ENCODE data around the gene PSAT1.

Gene PSAT1

DNA sequence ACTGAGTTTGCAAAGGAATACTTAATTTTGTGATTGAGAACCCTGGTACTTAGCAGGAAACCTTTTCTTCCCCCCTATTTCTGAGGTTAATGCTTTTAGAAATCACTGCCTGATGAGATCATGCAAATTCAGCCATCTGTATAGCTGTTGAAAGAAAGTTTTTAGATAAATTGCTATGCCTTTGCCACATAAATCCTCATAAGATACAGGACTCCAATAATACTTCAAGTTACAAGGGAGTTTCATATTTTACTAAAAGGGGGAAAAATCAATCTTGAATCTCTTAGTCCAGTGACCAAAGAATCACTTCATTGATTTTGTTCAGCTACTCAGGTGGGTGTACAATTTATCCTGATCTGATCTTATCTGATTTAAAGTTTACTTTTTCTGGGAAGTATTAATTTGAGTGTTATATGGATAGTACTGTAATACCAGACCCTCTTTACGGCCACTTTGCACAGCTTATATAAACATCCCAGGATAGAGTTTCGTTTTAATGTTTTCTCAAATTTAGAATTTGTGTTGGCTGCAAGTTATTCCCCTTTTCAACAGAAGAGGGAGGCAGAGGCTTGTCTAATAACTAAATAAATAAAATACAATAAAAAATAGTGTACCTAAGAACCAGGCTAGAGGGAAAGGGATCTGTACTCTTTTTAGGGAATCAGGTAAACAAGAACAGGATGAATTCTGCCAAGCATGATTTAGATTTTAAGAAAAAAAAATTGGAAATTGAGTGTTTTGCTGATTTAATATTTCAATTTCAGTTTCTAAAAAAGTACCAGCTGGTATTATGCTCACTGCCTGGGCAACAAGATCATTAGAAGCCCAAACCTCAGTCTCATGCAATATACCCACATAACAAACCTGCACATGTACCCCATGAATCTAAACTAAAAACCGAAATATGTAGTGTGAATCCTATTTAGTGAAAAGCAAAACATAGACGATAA is 69.1 kb downstream of the PSAT1 start:
- DNase-seq (ENCODE audit: low spot score) = peak; percentile 52

DNA sequence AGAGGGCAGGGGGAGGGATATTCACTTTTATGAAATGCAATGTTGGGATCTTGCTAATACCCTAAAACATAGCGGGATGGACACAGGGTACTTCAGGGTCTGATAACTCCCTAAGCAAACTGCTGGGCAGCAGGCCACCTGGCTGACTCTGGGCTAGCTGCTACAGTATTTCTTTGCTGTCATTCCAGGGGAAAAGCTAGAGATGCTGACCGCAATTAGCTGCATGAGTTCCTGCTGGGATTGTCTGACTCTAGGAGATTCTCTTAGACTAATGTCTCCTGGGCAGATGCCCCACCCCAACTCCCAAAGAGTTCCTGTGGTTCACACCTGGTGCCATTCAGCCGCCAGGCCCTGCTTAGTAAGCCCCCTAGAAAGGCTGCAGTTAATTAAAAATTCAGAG is 69.9 kb downstream of the PSAT1 start:
- DNase-seq (ENCODE audit: low spot score) = no peak

GRCh38 chr9:78368236-78368635 is 71.3 kb downstream of the PSAT1 start:
- DNase-seq (ENCODE audit: low spot score) = no peak

DNA sequence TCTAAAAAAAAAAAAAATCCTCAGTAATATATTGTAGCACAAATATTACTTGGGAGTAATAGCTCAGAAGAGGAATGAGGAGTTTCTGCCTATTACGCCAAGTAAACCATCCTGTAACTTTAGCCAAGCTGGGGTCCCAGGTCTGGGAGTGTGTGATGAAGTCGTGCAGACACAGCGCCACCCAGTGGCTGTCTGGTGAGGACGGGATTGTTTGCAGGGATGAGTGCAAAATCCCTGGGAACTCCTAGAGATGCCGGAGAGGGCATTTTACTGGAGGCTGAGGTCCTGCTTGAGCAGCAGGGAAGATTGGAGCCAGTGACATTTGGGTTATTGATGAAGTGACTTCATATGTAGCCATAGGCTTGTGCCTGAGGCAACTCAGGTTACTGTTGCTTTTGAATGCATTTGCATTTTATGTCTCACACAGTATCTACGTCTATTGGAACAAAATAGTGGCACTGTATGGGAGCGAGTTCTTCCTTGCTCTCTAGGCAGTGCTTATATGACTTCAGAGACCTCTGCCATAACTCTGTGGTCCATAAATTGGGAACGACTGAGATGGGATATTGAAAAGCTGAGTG is 72.8 kb downstream of the PSAT1 start:
- peak; percentile 71 for DNase-seq (ENCODE audit: low spot score)

DNA sequence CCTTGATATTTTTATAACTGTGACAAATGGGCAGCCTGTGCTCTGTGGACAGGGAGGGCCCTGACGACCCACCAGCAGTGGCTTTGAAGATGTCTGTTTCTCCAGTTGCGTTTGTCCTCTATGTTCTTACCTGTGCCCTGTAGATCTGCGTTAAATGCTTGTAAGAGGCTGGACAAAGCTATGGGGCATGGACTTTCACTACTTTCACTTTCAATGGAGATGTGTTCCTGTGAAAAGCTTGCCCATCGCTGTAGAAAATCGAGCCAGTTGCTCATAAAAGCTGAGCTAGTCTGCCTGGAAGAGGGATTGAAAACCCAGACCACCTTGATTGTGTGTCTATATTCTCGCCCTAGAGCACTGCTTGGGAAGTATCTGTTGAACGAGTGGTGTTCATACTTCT is 74.1 kb downstream of the PSAT1 start:
- DNase-seq (ENCODE audit: low spot score) = no peak

DNA sequence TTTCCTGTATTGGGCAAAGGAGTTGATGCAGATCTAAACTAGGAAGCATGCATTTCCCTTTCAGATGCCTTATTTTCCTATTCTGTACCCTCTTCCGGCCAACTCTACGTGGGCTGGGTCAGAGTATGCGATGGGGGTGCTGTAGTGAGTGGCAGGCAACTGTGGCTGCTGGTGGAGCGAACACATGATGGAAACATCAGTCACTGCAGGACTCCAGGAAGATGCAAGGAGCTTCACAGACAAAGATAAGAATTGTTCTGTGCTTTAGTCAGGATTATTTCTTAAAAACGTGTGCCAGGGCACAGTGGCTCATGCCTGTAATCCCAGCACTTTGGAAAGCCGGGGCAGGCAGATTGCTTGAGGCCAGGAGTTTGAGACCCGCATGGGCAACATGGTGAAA is 75.1 kb downstream of the PSAT1 start:
- no peak for DNase-seq (ENCODE audit: low spot score)

Data from GM03348 (cell line).